Umbilical cord (tissue), 2 donors: ENCODE results near the gene BTBD9. TPM values are rescaled to one million over a fixed set of nuclear protein-coding genes. Genes with fewer than 3 reads are reported as not detected.

ENCODE experiments used
- DNase-seq: peaks from one replicate; pipeline ENCODE4 v3.0.0-alpha.2; 2015; ENCODE audit warnings: low spot score
- total RNA-seq: library from RNA; depleted of rRNA; stranded (reverse); fragments of >200 nt; gene quantifications from one replicate; pipeline ENCODE4 v1.2.3, GENCODE V29; 2014; ENCODE audit warnings: low replicate concordance; ENCODE audit not compliant: insufficient read depth

Gene BTBD9
- total RNA-seq, 1 donor from 2014 or later, result 7.0 TPM

- DNase-seq, result no peak
Observed at GRCh38 chr6:38163186-38164130, 476.3 kb downstream of the BTBD9 start.

- DNase-seq, result no peak
Observed at GRCh38 chr6:38162493-38163185, 477.1 kb downstream of the BTBD9 start.

GRCh38 chr6:38161754-38162492 is 477.8 kb downstream of the BTBD9 start:
- DNase-seq, result no peak

- DNase-seq, result no peak
Observed at GRCh38 chr6:38161331-38161730, 478.4 kb downstream of the BTBD9 start.

GRCh38 chr6:38160831-38161230 is 478.9 kb downstream of the BTBD9 start:
- no peak for DNase-seq

- DNase-seq, result no peak
Observed at GRCh38 chr6:38159596-38159995, 480.1 kb downstream of the BTBD9 start.

- no peak for DNase-seq
Observed at GRCh38 chr6:38158762-38159350, 480.9 kb downstream of the BTBD9 start.

GRCh38 chr6:38157905-38158304 is 481.8 kb downstream of the BTBD9 start:
- no peak for DNase-seq

- DNase-seq, result no peak
Observed at GRCh38 chr6:38156818-38157565, 482.7 kb downstream of the BTBD9 start.

GRCh38 chr6:38155621-38156204 is 484.0 kb downstream of the BTBD9 start:
- DNase-seq, result no peak

GRCh38 chr6:38155144-38155543 is 484.6 kb downstream of the BTBD9 start:
- DNase-seq, result no peak

GRCh38 chr6:38154731-38155130 is 485.0 kb downstream of the BTBD9 start:
- no peak for DNase-seq

GRCh38 chr6:38153798-38154345 is 485.9 kb downstream of the BTBD9 start:
- DNase-seq, result no peak

GRCh38 chr6:38153076-38153797 is 486.5 kb downstream of the BTBD9 start:
- no peak for DNase-seq

- no peak for DNase-seq
Observed at GRCh38 chr6:38152620-38153019, 487.1 kb downstream of the BTBD9 start.

- no peak for DNase-seq
Observed at GRCh38 chr6:38151580-38152500, 487.9 kb downstream of the BTBD9 start.

- no peak for DNase-seq
Observed at GRCh38 chr6:38150681-38151296, 488.9 kb downstream of the BTBD9 start.

- no peak for DNase-seq
Observed at GRCh38 chr6:38150021-38150420, 489.7 kb downstream of the BTBD9 start.
